ENCODE measurements around the gene DMD.
"Not testable (repeated sequence)": the region's sequence is repeated elsewhere in the genome, so short reads cannot be mapped to it uniquely, and the experiment has no call there.

The DMD gene

DNA sequence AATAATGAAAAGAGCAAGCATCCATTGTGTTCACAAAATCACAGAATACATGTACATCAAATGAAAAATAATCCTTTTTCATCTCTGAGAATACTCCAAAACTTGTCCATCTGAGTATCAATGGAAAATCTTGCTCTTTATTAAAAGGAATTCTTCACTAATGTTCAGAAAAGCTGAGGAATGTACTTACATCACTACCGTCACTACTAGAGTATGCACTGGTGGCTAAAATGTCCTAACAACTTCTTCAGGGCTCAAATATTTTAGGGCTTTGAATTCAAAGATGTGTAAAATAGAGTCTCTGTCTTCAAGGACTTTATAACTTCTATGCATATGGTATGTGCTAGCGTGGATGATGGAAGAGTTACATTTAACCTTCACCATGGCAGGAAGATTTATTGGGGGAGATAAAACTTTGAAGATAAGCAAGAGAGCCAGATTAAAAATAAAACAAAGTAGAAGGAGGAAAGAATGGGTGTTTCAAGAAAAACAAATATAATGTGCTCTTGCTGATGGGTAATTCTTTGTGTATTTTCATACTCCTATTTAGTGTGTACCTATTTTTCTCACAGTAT is 55.1 kb downstream of the DMD start:
- no peak for DNase-seq (ENCODE audit: low spot score)

- DNase-seq (ENCODE audit: low spot score) = no peak
Observed at GRCh38 chrX:33149580-33149979, 61.8 kb downstream of the DMD start.

DNA sequence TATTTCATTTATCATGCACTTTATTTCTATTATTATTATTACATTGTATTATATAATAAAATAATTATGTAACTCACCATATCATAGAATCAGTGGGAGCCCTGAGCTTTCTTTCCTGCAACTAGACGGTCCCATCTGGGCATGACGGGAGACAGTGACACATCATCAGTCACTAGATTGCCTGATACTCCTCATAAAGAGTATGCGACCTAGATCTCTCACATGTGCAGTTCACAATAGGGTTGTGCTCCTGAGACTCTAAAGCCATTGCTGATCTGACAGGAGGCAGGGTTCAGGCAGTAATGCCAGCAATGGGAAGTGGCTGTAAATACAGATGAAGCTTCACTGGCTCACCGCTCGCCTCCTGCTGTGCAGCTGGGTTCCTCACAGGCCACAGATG is 62.3 kb downstream of the DMD start:
- no peak for DNase-seq (ENCODE audit: low spot score)

- no peak for DNase-seq (ENCODE audit: low spot score)
Observed at GRCh38 chrX:33142331-33142730, 69.0 kb downstream of the DMD start.

GRCh38 chrX:33138677-33139249 is 72.6 kb downstream of the DMD start:
- DNase-seq (ENCODE audit: low spot score) = no peak

DNA sequence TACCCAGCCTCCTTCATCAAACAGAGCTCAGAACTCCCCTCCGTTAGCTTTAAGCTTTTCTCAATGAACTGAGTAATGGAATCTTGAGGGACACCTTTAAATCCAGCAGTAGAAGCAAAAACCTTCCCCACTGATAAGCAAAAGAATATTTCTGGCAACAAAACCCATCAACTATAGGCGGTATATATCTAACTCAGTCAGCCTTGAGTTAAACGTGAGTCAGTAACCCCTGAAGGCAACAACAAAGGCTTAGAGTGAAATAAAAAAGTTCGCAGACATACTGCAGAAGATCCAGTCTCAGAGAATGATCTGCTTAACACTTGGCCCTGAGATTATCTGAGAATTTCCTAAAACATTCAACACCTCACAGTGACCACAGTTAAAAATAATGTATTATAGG is 77.2 kb downstream of the DMD start:
- DNase-seq (ENCODE audit: low spot score) = no peak

DNA sequence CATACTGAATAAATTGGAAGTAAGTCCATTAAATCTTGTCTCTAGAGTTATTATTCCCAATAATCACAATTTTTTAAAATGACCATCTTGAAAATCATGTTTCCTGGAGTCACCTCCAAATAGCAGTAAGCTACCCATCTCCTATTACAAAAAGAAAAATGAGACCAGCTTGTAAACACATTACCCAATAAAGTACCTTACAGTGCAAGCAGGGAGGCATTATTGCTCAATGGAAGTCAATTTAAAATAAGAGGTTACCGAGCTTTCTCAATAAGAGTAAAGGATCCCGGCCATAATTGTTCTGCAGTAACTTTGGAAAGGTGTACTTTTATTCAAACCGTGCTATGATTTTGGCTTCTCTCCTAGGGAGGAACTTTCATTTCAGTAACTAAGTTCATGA is 78.0 kb downstream of the DMD start:
- DNase-seq (ENCODE audit: low spot score) = no peak

- DNase-seq (ENCODE audit: low spot score) = no peak
Observed at GRCh38 chrX:33132569-33132968, 78.8 kb downstream of the DMD start.

GRCh38 chrX:33129607-33130006 is 81.7 kb downstream of the DMD start:
- no peak for DNase-seq (ENCODE audit: low spot score)

DNA sequence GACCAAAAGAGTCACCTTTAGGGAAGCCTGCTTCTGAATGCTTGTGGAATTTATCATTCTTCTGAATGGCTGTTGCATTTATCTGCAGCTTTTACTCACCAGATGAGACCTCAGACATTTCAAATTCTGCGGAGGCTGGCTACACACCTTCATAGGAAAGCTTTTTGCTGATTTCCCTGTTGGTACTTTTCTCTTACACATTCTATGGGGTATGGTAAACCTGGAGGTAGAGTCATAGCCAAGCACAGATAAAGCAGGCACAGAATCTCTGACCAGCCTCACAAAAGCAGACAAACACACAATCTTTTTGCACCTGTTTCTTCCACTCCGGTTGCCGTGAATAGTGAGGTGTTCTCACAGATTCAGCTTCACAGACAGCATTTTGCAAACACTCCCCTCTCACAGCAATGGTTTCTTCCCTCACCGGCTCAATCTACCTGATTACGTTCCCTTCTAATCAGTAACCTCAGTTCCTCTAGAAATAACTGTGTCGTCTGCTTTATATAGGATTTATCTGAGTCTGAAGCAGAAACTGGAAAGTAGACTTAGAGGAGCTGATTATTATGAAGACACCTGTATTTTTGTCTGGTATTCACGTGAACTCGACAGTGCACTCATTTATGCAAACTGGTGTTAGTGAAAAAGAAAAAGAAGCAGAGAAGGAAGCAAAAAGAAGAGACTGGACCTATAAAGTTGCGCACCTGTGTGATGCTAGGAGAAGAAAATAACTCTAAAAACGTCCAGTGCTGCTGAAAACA is 83.1 kb downstream of the DMD start:
- no peak for DNase-seq (ENCODE audit: low spot score)

DNA sequence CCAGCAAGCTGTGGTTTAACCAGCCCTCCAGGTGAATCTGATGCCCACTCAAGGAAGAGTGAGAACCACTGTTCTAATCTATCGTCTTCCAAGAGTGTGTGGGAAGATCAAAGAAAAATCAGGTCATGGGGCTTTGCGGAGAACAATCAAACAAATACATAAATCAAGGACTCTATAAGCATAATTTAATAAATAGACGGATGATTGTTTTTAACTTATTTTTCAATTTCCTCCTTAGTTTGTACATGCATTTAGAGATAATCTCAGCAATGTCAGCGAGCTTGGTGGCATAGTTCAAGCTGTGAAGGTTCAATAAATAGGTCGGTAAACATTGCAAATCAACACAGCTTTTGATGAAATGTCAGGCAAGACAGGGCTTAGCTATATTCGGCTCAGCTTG is 84.9 kb downstream of the DMD start:
- DNase-seq (ENCODE audit: low spot score) = no peak

GRCh38 chrX:33109858-33110257 is 101.5 kb downstream of the DMD start:
- no peak for DNase-seq (ENCODE audit: low spot score)

DNA sequence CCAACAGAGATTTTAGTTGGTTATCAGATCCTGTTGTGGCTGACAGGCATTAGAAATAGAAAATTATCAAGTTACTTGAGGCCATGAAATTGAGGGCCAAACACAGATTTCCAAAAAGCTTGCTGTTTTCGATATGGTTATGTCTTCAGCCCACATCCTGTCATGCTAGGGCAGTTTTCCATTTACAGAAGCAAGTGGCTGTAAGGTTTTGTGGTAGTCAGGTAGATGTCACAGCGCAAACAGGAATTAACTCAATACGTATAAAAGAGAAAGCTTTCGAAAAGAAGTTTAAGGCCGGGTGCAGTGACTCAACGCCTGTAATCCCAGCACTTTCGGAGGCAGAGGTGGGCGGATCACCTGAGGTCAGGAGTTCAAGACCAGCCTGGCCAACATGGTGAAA is 104.6 kb downstream of the DMD start:
- no peak for DNase-seq (ENCODE audit: low spot score)

GRCh38 chrX:33095079-33095478 is 116.3 kb downstream of the DMD start:
- DNase-seq (ENCODE audit: low spot score) = no peak

GRCh38 chrX:33087411-33087810 is 123.9 kb downstream of the DMD start:
- DNase-seq (ENCODE audit: low spot score) = no peak

DNA sequence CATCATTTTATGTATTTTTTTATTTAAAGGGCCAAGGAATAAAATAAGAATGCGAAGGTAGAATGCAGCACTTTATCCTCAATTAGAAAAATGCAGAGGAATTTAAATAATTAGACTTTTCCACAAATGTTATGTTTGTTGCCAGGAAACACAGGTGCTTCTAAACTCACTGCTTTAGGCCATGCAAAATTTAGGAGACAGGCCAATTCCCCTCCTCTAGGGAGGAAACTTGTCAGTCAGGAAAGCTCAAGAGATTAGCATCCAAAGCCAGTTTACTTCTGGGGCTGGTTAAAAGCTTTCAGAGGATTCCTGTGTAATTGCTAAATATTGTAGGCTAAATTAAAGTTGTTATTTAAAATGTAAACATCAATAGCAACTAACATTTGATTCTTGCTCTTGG is 124.5 kb downstream of the DMD start:
- DNase-seq (ENCODE audit: low spot score) = no peak

DNA sequence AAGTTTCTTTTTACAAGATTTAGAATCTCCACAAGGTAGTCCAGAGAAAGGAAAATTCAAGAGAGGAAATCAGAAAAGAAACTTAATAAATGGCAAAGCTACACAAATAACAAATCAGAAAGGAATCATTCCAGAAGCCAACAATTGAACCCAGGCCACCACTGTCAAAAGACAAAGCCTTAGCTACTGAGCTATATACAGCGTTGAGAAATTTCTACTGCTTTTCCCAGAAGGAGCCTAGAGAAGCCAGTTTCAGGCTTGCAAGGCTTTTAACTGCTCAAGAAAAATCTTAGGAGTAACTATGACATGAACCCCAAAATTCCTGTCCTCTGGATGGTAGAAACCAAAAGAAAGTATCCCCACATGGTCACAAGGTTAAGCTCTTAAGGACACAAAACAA is 129.0 kb downstream of the DMD start:
- no peak for DNase-seq (ENCODE audit: low spot score)

- no peak for DNase-seq (ENCODE audit: low spot score)
Observed at GRCh38 chrX:33078273-33078672, 133.1 kb downstream of the DMD start.

GRCh38 chrX:33073660-33074059 is 137.7 kb downstream of the DMD start:
- not testable (repeated sequence) for DNase-seq (ENCODE audit: low spot score)

- DNase-seq (ENCODE audit: low spot score) = no peak
Observed at GRCh38 chrX:33065415-33065814, 145.9 kb downstream of the DMD start.

GRCh38 chrX:33062041-33062440 is 149.3 kb downstream of the DMD start:
- DNase-seq (ENCODE audit: low spot score) = no peak

DNA sequence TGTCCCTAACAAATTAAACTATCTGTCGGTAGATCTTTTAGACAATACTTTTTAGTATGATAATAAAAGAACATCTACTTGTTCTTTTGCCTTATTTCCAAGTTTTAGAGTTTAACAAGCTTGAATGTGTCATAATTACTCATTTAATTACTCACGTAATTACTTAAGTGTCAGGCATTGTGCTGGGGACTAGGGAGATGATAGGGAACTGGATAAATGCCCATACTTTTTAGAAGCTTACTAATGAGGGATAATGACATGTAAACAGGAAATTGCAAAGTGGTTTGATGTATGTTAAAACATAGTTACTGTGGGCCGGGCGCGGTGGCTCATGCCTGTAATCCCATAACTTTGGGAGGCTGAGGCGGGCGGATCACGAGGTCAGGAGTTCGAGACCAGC is 158.3 kb downstream of the DMD start:
- DNase-seq (ENCODE audit: low spot score) = no peak

GRCh38 chrX:33045882-33046281 is 165.5 kb downstream of the DMD start:
- no peak for DNase-seq (ENCODE audit: low spot score)

Data from SK-N-DZ (cell line).